ENCODE measurements around the gene GUCA1A. TPM values are rescaled to one million over a fixed set of nuclear protein-coding genes. Genes with fewer than 3 reads are reported as not detected.

The GUCA1A gene
- total RNA-seq, 1 experiment from 2014 or later: not detected

DNA sequence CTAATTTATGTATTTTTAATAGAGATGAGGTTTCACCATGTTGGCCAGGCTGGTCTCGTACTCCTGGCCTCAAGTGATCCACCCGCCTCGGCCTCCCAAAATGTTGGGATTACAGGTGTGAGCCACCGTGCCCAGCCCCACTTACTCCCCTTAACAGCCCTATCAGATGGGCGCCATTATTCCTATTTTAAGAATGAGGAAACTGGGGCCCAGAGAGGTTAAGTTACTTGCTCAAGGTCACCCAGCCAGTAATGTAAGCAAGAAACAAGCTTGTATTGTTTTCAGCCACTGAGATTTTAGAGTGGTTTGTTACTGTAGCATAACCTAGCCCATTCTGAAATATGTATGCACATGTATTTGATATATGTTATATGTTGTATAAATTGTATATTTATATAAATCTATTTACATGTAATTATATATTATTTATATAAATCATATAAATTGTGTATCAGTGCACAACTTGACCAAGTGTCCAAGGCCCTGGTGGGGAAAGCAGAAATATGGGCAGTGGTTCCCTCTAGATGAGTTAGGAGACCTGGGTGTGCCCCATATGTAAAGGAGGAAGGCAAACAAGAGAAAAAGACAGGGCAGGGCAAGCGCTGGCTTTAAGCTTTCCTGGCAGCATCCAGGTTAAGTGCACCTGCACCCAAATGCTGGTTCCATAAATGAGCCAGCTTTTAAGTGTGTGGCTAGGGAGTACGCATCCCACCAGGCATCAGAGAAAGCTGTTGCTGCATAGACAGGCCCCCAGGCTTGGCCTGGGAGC, 1.2 kb upstream of the GUCA1A start:
- no TSS peak for BruUV-seq (replicated peaks)
- CTCF ChIA-PET: no interaction called here
- H4K20me1 ChIP-seq (ENCODE audit: insufficient read depth): no peaks in the 10 kb centered on the region

More for the DNA sequence above, 1.2 kb upstream of the GUCA1A start:
- Histone ChIP-seq H3K4me2 (ENCODE audit: low read length) (no peak overlapping the region), H3K27me3 (ENCODE audit: insufficient read depth, low read length) (no peaks in the 10 kb centered on the region), H2AFZ (ENCODE audit: low read depth, low read length, poor library complexity, severe bottlenecking) (no peak overlapping the region), H3K79me2 (ENCODE audit: insufficient read depth, low read length) (no peaks in the 10 kb centered on the region), H3K9ac (ENCODE audit: low read length) (no peak overlapping the region), H3K9me2 (ENCODE audit: insufficient read depth) (no peaks in the 10 kb centered on the region), H3K9me3 (ENCODE audit: control insufficient read depth in 1 of 2, insufficient read depth in 1 of 2, low read depth in 1 of 2, low read length in 2 of 2) (no peaks in the 10 kb centered on the region), H3K36me3 (ENCODE audit: control insufficient read depth in 1 of 2, insufficient read depth in 2 of 2, low read length in 2 of 2) (no peaks in the 10 kb centered on the region), H3K27ac (ENCODE audit: low read depth, low read length) (no peak overlapping the region), H3K4me3 (replicated peaks in 1 of 2; ENCODE audit: low read depth in 1 of 2, low read length in 2 of 2) (no peak overlapping the region), H3K4me1 (ENCODE audit: control insufficient read depth in 1 of 2, insufficient read depth in 2 of 2, low read length in 2 of 2) (peaks cover under 1 to 3% of the 10 kb centered on the region in 2 experiments; a peak in 3 of 4 replicates)
- POLR2A ChIA-PET: no interaction called here
- ATAC-seq (no peak), DNase-seq (ENCODE audit: low read depth, low spot score) (no peak)
- no peak for TF ChIP-seq SIN3A (IDR thresholded peaks at IDR 0.05; ENCODE audit: low read depth)
- TF ChIP-seq, protein P1, sequence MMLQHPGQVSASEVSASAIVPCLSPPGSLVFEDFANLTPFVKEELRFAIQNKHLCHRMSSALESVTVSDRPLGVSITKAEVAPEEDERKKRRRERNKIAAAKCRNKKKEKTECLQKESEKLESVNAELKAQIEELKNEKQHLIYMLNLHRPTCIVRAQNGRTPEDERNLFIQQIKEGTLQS (IDR thresholded peaks at IDR 0.05): no peak
- no peak for TF ChIP-seq RAD21 (IDR thresholded peaks at IDR 0.05; ENCODE audit: low read depth)
- TF ChIP-seq CBX3 (IDR thresholded peaks at IDR 0.05; ENCODE audit: low read depth): no peak
- no peak for TF ChIP-seq POLR2AphosphoS5 (IDR thresholded peaks at IDR 0.05; ENCODE audit: low read depth, low read length)
- TF ChIP-seq, protein P2, sequence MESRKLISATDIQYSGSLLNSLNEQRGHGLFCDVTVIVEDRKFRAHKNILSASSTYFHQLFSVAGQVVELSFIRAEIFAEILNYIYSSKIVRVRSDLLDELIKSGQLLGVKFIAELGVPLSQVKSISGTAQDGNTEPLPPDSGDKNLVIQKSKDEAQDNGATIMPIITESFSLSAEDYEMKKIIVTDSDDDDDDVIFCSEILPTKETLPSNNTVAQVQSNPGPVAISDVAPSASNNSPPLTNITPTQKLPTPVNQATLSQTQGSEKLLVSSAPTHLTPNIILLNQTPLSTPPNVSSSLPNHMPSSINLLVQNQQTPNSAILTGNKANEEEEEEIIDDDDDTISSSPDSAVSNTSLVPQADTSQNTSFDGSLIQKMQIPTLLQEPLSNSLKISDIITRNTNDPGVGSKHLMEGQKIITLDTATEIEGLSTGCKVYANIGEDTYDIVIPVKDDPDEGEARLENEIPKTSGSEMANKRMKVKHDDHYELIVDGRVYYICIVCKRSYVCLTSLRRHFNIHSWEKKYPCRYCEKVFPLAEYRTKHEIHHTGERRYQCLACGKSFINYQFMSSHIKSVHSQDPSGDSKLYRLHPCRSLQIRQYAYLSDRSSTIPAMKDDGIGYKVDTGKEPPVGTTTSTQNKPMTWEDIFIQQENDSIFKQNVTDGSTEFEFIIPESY (IDR thresholded peaks at IDR 0.05; ENCODE audit: extremely low read depth, insufficient replicate concordance, low read length): no peak
- no peak for TF ChIP-seq FOSL1 (IDR thresholded peaks at IDR 0.05; ENCODE audit: low read depth)
- TF ChIP-seq CEBPB (IDR thresholded peaks at IDR 0.05; ENCODE audit: low read depth): no peak
- TF ChIP-seq, protein P3, sequence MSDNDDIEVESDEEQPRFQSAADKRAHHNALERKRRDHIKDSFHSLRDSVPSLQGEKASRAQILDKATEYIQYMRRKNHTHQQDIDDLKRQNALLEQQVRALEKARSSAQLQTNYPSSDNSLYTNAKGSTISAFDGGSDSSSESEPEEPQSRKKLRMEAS (IDR thresholded peaks at IDR 0.05): no peak
- TF ChIP-seq ZFX (IDR thresholded peaks at IDR 0.05): no peak
- TF ChIP-seq, protein P4, sequence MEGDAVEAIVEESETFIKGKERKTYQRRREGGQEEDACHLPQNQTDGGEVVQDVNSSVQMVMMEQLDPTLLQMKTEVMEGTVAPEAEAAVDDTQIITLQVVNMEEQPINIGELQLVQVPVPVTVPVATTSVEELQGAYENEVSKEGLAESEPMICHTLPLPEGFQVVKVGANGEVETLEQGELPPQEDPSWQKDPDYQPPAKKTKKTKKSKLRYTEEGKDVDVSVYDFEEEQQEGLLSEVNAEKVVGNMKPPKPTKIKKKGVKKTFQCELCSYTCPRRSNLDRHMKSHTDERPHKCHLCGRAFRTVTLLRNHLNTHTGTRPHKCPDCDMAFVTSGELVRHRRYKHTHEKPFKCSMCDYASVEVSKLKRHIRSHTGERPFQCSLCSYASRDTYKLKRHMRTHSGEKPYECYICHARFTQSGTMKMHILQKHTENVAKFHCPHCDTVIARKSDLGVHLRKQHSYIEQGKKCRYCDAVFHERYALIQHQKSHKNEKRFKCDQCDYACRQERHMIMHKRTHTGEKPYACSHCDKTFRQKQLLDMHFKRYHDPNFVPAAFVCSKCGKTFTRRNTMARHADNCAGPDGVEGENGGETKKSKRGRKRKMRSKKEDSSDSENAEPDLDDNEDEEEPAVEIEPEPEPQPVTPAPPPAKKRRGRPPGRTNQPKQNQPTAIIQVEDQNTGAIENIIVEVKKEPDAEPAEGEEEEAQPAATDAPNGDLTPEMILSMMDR (IDR thresholded peaks at IDR 0.05 in 2 of 3, conservative IDR thresholded peaks at IDR 0.05 in 1 of 3; ENCODE audit: borderline replicate concordance in 1 of 3, insufficient read depth in 1 of 3, low read depth in 2 of 3, low read length in 2 of 3): no peak
- no peak for TF ChIP-seq TCF7L2 (IDR thresholded peaks at IDR 0.05; ENCODE audit: borderline replicate concordance, extremely low read depth, insufficient read depth, insufficient read length)
- TF ChIP-seq SP1 (IDR thresholded peaks at IDR 0.05; ENCODE audit: low read depth): no peak
- TF ChIP-seq SRF (IDR thresholded peaks at IDR 0.05; ENCODE audit: low read depth): no peak
- no peak for TF ChIP-seq EZH2phosphoT487 (IDR thresholded peaks at IDR 0.05; ENCODE audit: borderline replicate concordance)
- TF ChIP-seq ZNF274 (IDR thresholded peaks at IDR 0.05; ENCODE audit: low read depth, low read length): no peak
- no peak for TF ChIP-seq EGR1 (IDR thresholded peaks at IDR 0.05; ENCODE audit: low read depth)
- intact Hi-C loops (cut with micrococcal nuclease): no loop called here
- RAD21 ChIA-PET (ENCODE audit: low non-redundant PET in 1 of 2, low total read pairs in 2 of 2, uncharacterized antibody in 2 of 2, unreplicated experiment in 2 of 2): no interaction called here
